ENCODE measurements around the gene EPN2.
"Not testable (repeated sequence)": the region's sequence is repeated elsewhere in the genome, so short reads cannot be mapped to it uniquely, and the experiment has no call there.

EPN2 gene

GRCh38 chr17:19347323-19348080, 110.3 kb downstream of the EPN2 start:
- no peak for DNase-seq

- no peak for DNase-seq
Observed at GRCh38 chr17:19348081-19348650, 111.0 kb downstream of the EPN2 start.

GRCh38 chr17:19348806-19349205, 111.6 kb downstream of the EPN2 start:
- no peak for DNase-seq

- DNase-seq, result not testable (repeated sequence)
Observed at GRCh38 chr17:19353401-19353800, 116.2 kb downstream of the EPN2 start.

- DNase-seq, result no peak
Observed at GRCh38 chr17:19354748-19355147, 117.6 kb downstream of the EPN2 start.

- DNase-seq, result no peak
Observed at GRCh38 chr17:19357351-19357750, 120.2 kb downstream of the EPN2 start.

- DNase-seq, result no peak
Observed at GRCh38 chr17:19357761-19358160, 120.6 kb downstream of the EPN2 start.

GRCh38 chr17:19359151-19359550, 122.0 kb downstream of the EPN2 start:
- no peak for DNase-seq

GRCh38 chr17:19359856-19360255, 122.7 kb downstream of the EPN2 start:
- no peak for DNase-seq

- no peak for DNase-seq
Observed at GRCh38 chr17:19360772-19361171, 123.6 kb downstream of the EPN2 start.

- no peak for DNase-seq
Observed at GRCh38 chr17:19361326-19361725, 124.2 kb downstream of the EPN2 start.

- DNase-seq, result no peak
Observed at GRCh38 chr17:19361944-19362276, 124.7 kb downstream of the EPN2 start.

GRCh38 chr17:19362277-19363113, 125.3 kb downstream of the EPN2 start, which contains the start of gene B9D1:
TSS of gene B9D1 (minus strand) at chr17:19362723. CDS start at chr17:19362569, 154 bp downstream.
- peak; percentile 93 for DNase-seq

GRCh38 chr17:19363114-19363438, 125.9 kb downstream of the EPN2 start:
- DNase-seq, result no peak

GRCh38 chr17:19363460-19364035, 126.4 kb downstream of the EPN2 start:
- no peak for DNase-seq

GRCh38 chr17:19364699-19365498, 127.7 kb downstream of the EPN2 start:
- peak; percentile 65 for DNase-seq

- DNase-seq, result no peak
Observed at GRCh38 chr17:19365499-19365817, 128.3 kb downstream of the EPN2 start.

- DNase-seq, result no peak
Observed at GRCh38 chr17:19365833-19366636, 128.9 kb downstream of the EPN2 start.

GRCh38 chr17:19366637-19366972, 129.4 kb downstream of the EPN2 start:
- no peak for DNase-seq

GRCh38 chr17:19368229-19368628, 131.1 kb downstream of the EPN2 start:
- no peak for DNase-seq

- no peak for DNase-seq
Observed at GRCh38 chr17:19369107-19369778, 132.1 kb downstream of the EPN2 start.
